Measurements from ENCODE around the gene GEMIN8. TPM values are rescaled to one million over a fixed set of nuclear protein-coding genes. Genes with fewer than 3 reads are reported as not detected.

The GEMIN8 gene
- total RNA-seq, result 16.3 and 17.1 TPM in 2 replicates

- Mint-ChIP-seq H3K4me3 (peak within 1 kb of the TSS; percentile 99), H3K9me3 (no peaks in the 10 kb centered on the region), H3K27me3 (peaks cover 6% of the 10 kb centered on the region), H3K36me3 (ENCODE audit: low read depth) (peaks cover 6% of the 10 kb centered on the region), H3K4me1 (peaks cover 25% of the 10 kb centered on the region), H3K27ac (peak within 1 kb of the TSS; percentile 100)
- intact Hi-C loops (cut with micrococcal nuclease), result loop anchor here (1.0 to 10.0 kb wide), 11 partner anchors 42 to 1237 kb away; partner anchors contain the start of genes FANCB, MOSPD2, PRPS2 and TMSB4X
- peak; percentile 95 for DNase-seq
These were observed at the start of gene GEMIN8 for GRCh38 chrX:14029425-14030173. TSS of gene GEMIN8 (minus strand) at chrX:14029892. CDS start at chrX:14021478, 8,414 bp downstream.

- H3K27ac Mint-ChIP-seq, result no peak overlapping the region
- no peak for DNase-seq
- peaks cover 2% of the 10 kb centered on the region for H3K27me3 Mint-ChIP-seq
- H3K4me3 Mint-ChIP-seq, result no peak overlapping the region
- no peaks in the 10 kb centered on the region for H3K4me1 Mint-ChIP-seq
- no peaks in the 10 kb centered on the region for H3K36me3 Mint-ChIP-seq (ENCODE audit: low read depth)
- intact Hi-C loops (cut with micrococcal nuclease), result no loop called here
- H3K9me3 Mint-ChIP-seq, result no peaks in the 10 kb centered on the region
These were observed 46.9 kb upstream of the GEMIN8 start for GRCh38 chrX:14076639-14077038.

GRCh38 chrX:14073556-14073955 lies 43.9 kb upstream of the GEMIN8 start:
- no peaks in the 10 kb centered on the region for H3K36me3 Mint-ChIP-seq (ENCODE audit: low read depth)
- no peak overlapping the region for H3K4me3 Mint-ChIP-seq
- intact Hi-C loops (cut with micrococcal nuclease), result no loop called here
- H3K27ac Mint-ChIP-seq, result no peak overlapping the region
- peaks cover 1% of the 10 kb centered on the region for H3K27me3 Mint-ChIP-seq
- DNase-seq, result no peak
- H3K9me3 Mint-ChIP-seq, result no peaks in the 10 kb centered on the region
- H3K4me1 Mint-ChIP-seq, result no peaks in the 10 kb centered on the region

GRCh38 chrX:14073071-14073470 lies 43.4 kb upstream of the GEMIN8 start:
- no peaks in the 10 kb centered on the region for H3K9me3 Mint-ChIP-seq
- no peaks in the 10 kb centered on the region for H3K36me3 Mint-ChIP-seq (ENCODE audit: low read depth)

GRCh38 chrX:14065800-14066199 lies 36.1 kb upstream of the GEMIN8 start:
- Mint-ChIP-seq H3K9me3 (no peaks in the 10 kb centered on the region), H3K27ac (no peak overlapping the region), H3K36me3 (ENCODE audit: low read depth) (no peaks in the 10 kb centered on the region), H3K4me1 (no peaks in the 10 kb centered on the region), H3K4me3 (no peak overlapping the region), H3K27me3 (peaks cover 1% of the 10 kb centered on the region)
- intact Hi-C loops (cut with micrococcal nuclease), result no loop called here
- DNase-seq, result no peak

More at GRCh38 chrX:14073071-14073470, 43.4 kb upstream of the GEMIN8 start:
- intact Hi-C loops (cut with micrococcal nuclease), result no loop called here
- no peak overlapping the region for H3K4me3 Mint-ChIP-seq
- H3K27ac Mint-ChIP-seq, result no peak overlapping the region
- no peaks in the 10 kb centered on the region for H3K27me3 Mint-ChIP-seq
- H3K4me1 Mint-ChIP-seq, result no peaks in the 10 kb centered on the region
- no peak for DNase-seq

- Mint-ChIP-seq H3K4me3 (no peak overlapping the region), H3K27me3 (peaks cover 2% of the 10 kb centered on the region), H3K36me3 (ENCODE audit: low read depth) (no peaks in the 10 kb centered on the region), H3K27ac (no peak overlapping the region), H3K4me1 (no peaks in the 10 kb centered on the region), H3K9me3 (no peaks in the 10 kb centered on the region)
- no peak for DNase-seq
- intact Hi-C loops (cut with micrococcal nuclease), result no loop called here
These were observed 35.1 kb upstream of the GEMIN8 start for GRCh38 chrX:14064626-14065432.

- Mint-ChIP-seq H3K4me3 (no peak overlapping the region), H3K36me3 (ENCODE audit: low read depth) (no peaks in the 10 kb centered on the region), H3K9me3 (no peaks in the 10 kb centered on the region), H3K27ac (no peak overlapping the region), H3K4me1 (no peaks in the 10 kb centered on the region), H3K27me3 (peaks cover 2% of the 10 kb centered on the region)
- DNase-seq, result no peak
- intact Hi-C loops (cut with micrococcal nuclease), result no loop called here
These were observed 32.8 kb upstream of the GEMIN8 start for GRCh38 chrX:14062524-14062923.

GRCh38 chrX:14056206-14056605 lies 26.5 kb upstream of the GEMIN8 start:
- H3K36me3 Mint-ChIP-seq (ENCODE audit: low read depth), result no peaks in the 10 kb centered on the region
- no peak overlapping the region for H3K4me3 Mint-ChIP-seq
- no peaks in the 10 kb centered on the region for H3K4me1 Mint-ChIP-seq
- peaks cover 11% of the 10 kb centered on the region for H3K27me3 Mint-ChIP-seq
- no peak for DNase-seq
- intact Hi-C loops (cut with micrococcal nuclease), result no loop called here
- H3K27ac Mint-ChIP-seq, result no peak overlapping the region
- no peaks in the 10 kb centered on the region for H3K9me3 Mint-ChIP-seq

- Mint-ChIP-seq H3K36me3 (ENCODE audit: low read depth) (no peaks in the 10 kb centered on the region), H3K27me3 (peaks cover 13% of the 10 kb centered on the region), H3K27ac (no peak overlapping the region), H3K4me1 (no peaks in the 10 kb centered on the region), H3K4me3 (no peak overlapping the region), H3K9me3 (no peaks in the 10 kb centered on the region)
- intact Hi-C loops (cut with micrococcal nuclease), result no loop called here
- DNase-seq, result no peak
These were observed 21.7 kb upstream of the GEMIN8 start for GRCh38 chrX:14051416-14051815.

- Mint-ChIP-seq H3K9me3 (no peaks in the 10 kb centered on the region), H3K27me3 (peaks cover 13% of the 10 kb centered on the region), H3K36me3 (ENCODE audit: low read depth) (no peaks in the 10 kb centered on the region), H3K4me1 (no peaks in the 10 kb centered on the region), H3K4me3 (no peak overlapping the region), H3K27ac (no peak overlapping the region)
- no peak for DNase-seq
- intact Hi-C loops (cut with micrococcal nuclease), result no loop called here
These were observed 21.0 kb upstream of the GEMIN8 start for GRCh38 chrX:14050709-14051108.

- Mint-ChIP-seq H3K4me1 (no peaks in the 10 kb centered on the region), H3K4me3 (no peak overlapping the region), H3K27ac (no peak overlapping the region), H3K9me3 (no peaks in the 10 kb centered on the region), H3K36me3 (ENCODE audit: low read depth) (no peaks in the 10 kb centered on the region), H3K27me3 (peaks cover 11% of the 10 kb centered on the region)
- intact Hi-C loops (cut with micrococcal nuclease), result no loop called here
- no peak for DNase-seq
These were observed 13.5 kb upstream of the GEMIN8 start for GRCh38 chrX:14043209-14043608.

GRCh38 chrX:14039344-14039743 lies 9.7 kb upstream of the GEMIN8 start:
- intact Hi-C loops (cut with micrococcal nuclease), result loop anchor here (1.0 to 10.0 kb wide), 3 partner anchors 455 to 1205 kb away; no protein-coding TSS in a partner anchor
- Mint-ChIP-seq H3K4me3 (no peak overlapping the region), H3K27me3 (peaks cover 16% of the 10 kb centered on the region), H3K36me3 (ENCODE audit: low read depth) (no peaks in the 10 kb centered on the region), H3K9me3 (no peaks in the 10 kb centered on the region), H3K27ac (no peak overlapping the region), H3K4me1 (no peaks in the 10 kb centered on the region)
- peak; percentile 84 for DNase-seq

- DNase-seq, result no peak
- Mint-ChIP-seq H3K36me3 (ENCODE audit: low read depth) (no peaks in the 10 kb centered on the region), H3K4me1 (no peaks in the 10 kb centered on the region), H3K9me3 (no peaks in the 10 kb centered on the region), H3K4me3 (no peak overlapping the region), H3K27ac (no peak overlapping the region), H3K27me3 (peaks cover 19% of the 10 kb centered on the region)
- intact Hi-C loops (cut with micrococcal nuclease), result loop anchor here (1.0 to 10.0 kb wide), 3 partner anchors 456 to 1206 kb away; no protein-coding TSS in a partner anchor
These were observed 8.8 kb upstream of the GEMIN8 start for GRCh38 chrX:14038375-14039085.
